CD4-positive, CD25-positive, alpha-beta regulatory T cell (primary cell): ENCODE results near the gene RIMS1. TPM values are rescaled to one million over a fixed set of nuclear protein-coding genes. Genes with fewer than 3 reads are reported as not detected.
"Not testable (repeated sequence)": the region's sequence is repeated elsewhere in the genome, so short reads cannot be mapped to it uniquely, and the experiment has no call there.

Experiments used
- ATAC-seq, 2 donors: fragments of 150-1000 bp; cut with Tn5 transposase; one replicate each; pipeline ENCODE4 v1.10.0; 2021; ENCODE audit warnings: low read depth in 2 of 2, moderate number of reproducible peaks in 2 of 2, moderate library complexity in 1 of 2
- DNase-seq, 3 donors: peaks; one replicate each; pipeline versions ENCODE4 v3.0.0 to v3.0.0-alpha.2; 2012 to 2022; ENCODE audit warnings: mixed read lengths in 1 of 3
- H3K27ac ChIP-seq: one replicate; pipeline ENCODE4 v1.7.0; 2013; ENCODE audit warnings: mild to moderate bottlenecking, low read length; ENCODE audit not compliant: insufficient read depth, poor library complexity, severe bottlenecking
- H3K27me3 ChIP-seq: one replicate; pipeline ENCODE4 v1.7.0; 2013; ENCODE audit warnings: low read length; ENCODE audit not compliant: control insufficient read depth, insufficient read depth
- H3K36me3 ChIP-seq: one replicate; pipeline ENCODE4 v1.7.0; 2013; ENCODE audit warnings: mild to moderate bottlenecking, low read length, moderate library complexity; ENCODE audit not compliant: control insufficient read depth, insufficient read depth
- H3K4me1 ChIP-seq: 2 replicates; pipeline ENCODE4 v1.7.0; 2013; ENCODE audit warnings: mild to moderate bottlenecking, low read length; ENCODE audit not compliant: insufficient read depth, control insufficient read depth, poor library complexity, severe bottlenecking
- H3K4me3 ChIP-seq: one replicate; pipeline ENCODE4 v1.7.0; 2013; ENCODE audit warnings: low read depth, mild to moderate bottlenecking, low read length, moderate library complexity
- H3K9me3 ChIP-seq, 2 experiments: 1 replicate in 1 of 2; 2 replicates in 1 of 2; pipeline ENCODE4 v1.7.0; 2013; ENCODE audit warnings: low read length in 2 of 2, mild to moderate bottlenecking in 1 of 2, moderate library complexity in 1 of 2; ENCODE audit not compliant: control insufficient read depth in 2 of 2
- H3K27ac Mint-ChIP-seq, 3 donors: one replicate each; pipeline ENCODE4 v1.8.0; 2020 to 2022; ENCODE audit warnings: mild to moderate bottlenecking in 3 of 3, mixed read lengths in 3 of 3, moderate library complexity in 2 of 3
- H3K27me3 Mint-ChIP-seq: one replicate; pipeline ENCODE4 v1.8.0; 2022; ENCODE audit warnings: mild to moderate bottlenecking, mixed read lengths
- H3K36me3 Mint-ChIP-seq: one replicate; pipeline ENCODE4 v1.8.0; 2020; ENCODE audit warnings: mixed read lengths
- H3K4me1 Mint-ChIP-seq, 4 donors: one replicate each; pipeline ENCODE4 v1.8.0; 2020 to 2022; ENCODE audit warnings: mixed read lengths in 4 of 4, mild to moderate bottlenecking in 1 of 4
- H3K4me3 Mint-ChIP-seq, 4 donors: one replicate each; pipeline ENCODE4 v1.8.0; 2020 to 2022; ENCODE audit warnings: mild to moderate bottlenecking in 4 of 4, mixed read lengths in 4 of 4, moderate library complexity in 3 of 4
- H3K9me3 Mint-ChIP-seq, 7 donors: one replicate each; pipeline ENCODE4 v1.8.0; 2020 to 2022; ENCODE audit warnings: mixed read lengths in 7 of 7, mild to moderate bottlenecking in 3 of 7, moderate library complexity in 2 of 7
- polyA plus RNA-seq, 4 donors: library from polyadenylated mRNA; unstranded; fragments of 300-500 nt; fragmentation: Illumina TruSeq; gene quantifications; one replicate each; pipeline ENCODE4 v1.2.3, GENCODE V29; 2021
- total RNA-seq: library from RNA; stranded (reverse); gene quantifications from one replicate; pipeline ENCODE4 v1.2.3, GENCODE V29; 2022

RIMS1 gene
- total and polyA plus RNA-seq, 5 donors from 2014 or later = not detected

- DNase-seq (no peak), ATAC-seq (no peak)
- Histone ChIP-seq H3K27me3 (no peaks in the 10 kb centered on the region), H3K36me3 (no peaks in the 10 kb centered on the region), H3K4me3 (no peak overlapping the region), H3K27ac (no peak overlapping the region), H3K9me3 (no peaks in the 10 kb centered on the region), H3K4me1 (no peaks in the 10 kb centered on the region)
- Mint-ChIP-seq H3K36me3 (no peaks in the 10 kb centered on the region), H3K4me3 (no peak overlapping the region), H3K27ac (no peak overlapping the region), H3K9me3 (peaks cover 0 to 10% (median 3%) of the 10 kb centered on the region in 7 donors), H3K27me3 (no peaks in the 10 kb centered on the region), H3K4me1 (no peaks in the 10 kb centered on the region)
Observed at GRCh38 chr6:71983131-71983530, 96.8 kb downstream of the RIMS1 start.

DNA sequence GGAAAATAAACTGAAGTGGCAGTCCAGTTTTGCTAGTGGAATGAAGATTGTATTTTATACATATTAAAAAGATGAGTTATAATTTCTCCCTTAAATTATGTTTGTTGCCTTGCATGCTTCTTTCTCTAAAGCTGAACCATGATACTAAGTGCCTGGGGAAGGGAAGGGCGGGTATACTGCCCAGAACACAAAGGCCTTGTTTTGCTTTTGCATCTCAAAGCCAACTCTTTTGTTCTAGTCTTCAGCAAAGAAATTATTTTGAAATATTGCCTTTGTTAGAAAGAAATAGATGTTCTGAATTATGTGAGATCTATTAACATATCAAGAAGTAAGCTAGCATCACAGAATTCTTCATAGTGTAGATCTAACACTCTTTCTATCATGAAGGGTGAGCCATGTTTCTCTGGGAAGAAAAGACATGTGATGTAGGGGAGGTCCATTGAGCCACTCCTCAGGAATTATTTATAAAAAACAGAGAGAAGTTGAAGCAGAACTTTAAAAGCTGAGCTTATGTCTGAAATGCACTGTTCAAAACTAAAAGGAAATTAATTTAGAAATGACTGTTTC is 108.4 kb downstream of the RIMS1 start:
- no peak for DNase-seq
- Histone ChIP-seq H3K9me3 (no peaks in the 10 kb centered on the region), H3K27me3 (no peaks in the 10 kb centered on the region), H3K4me3 (no peak overlapping the region), H3K36me3 (no peaks in the 10 kb centered on the region), H3K4me1 (no peaks in the 10 kb centered on the region), H3K27ac (no peak overlapping the region)
- ATAC-seq = no peak
- H3K4me1 Mint-ChIP-seq = no peaks in the 10 kb centered on the region
- no peak overlapping the region for H3K4me3 Mint-ChIP-seq
- H3K27me3 Mint-ChIP-seq = no peaks in the 10 kb centered on the region
- H3K9me3 Mint-ChIP-seq = peaks cover 0 to 10% (median 4%) of the 10 kb centered on the region in 7 donors
- H3K36me3 Mint-ChIP-seq = no peaks in the 10 kb centered on the region
- no peak overlapping the region for H3K27ac Mint-ChIP-seq

GRCh38 chr6:71997341-71997740 is 111.0 kb downstream of the RIMS1 start:
- no peak overlapping the region for H3K4me3 Mint-ChIP-seq
- ATAC-seq (no peak), DNase-seq (no peak)
- Histone ChIP-seq H3K4me1 (no peaks in the 10 kb centered on the region), H3K27ac (no peak overlapping the region), H3K27me3 (no peaks in the 10 kb centered on the region), H3K9me3 (no peaks in the 10 kb centered on the region), H3K36me3 (no peaks in the 10 kb centered on the region), H3K4me3 (no peak overlapping the region)
- H3K9me3 Mint-ChIP-seq = peaks cover 0 to 9% (median 4%) of the 10 kb centered on the region in 7 donors
- no peaks in the 10 kb centered on the region for H3K4me1 Mint-ChIP-seq
- no peaks in the 10 kb centered on the region for H3K36me3 Mint-ChIP-seq
- H3K27ac Mint-ChIP-seq = no peak overlapping the region
- no peaks in the 10 kb centered on the region for H3K27me3 Mint-ChIP-seq

GRCh38 chr6:72002415-72002814 is 116.1 kb downstream of the RIMS1 start:
- no peak overlapping the region for H3K27ac Mint-ChIP-seq
- no peak for DNase-seq

GRCh38 chr6:72006591-72006990 is 120.2 kb downstream of the RIMS1 start:
- peaks cover 0 to 18% (median 3%) of the 10 kb centered on the region in 7 donors for H3K9me3 Mint-ChIP-seq
- H3K36me3 Mint-ChIP-seq, H3K36me3 ChIP-seq, DNase-seq, H3K4me3 Mint-ChIP-seq, H3K27ac Mint-ChIP-seq, H3K4me1 ChIP-seq, H3K4me3 ChIP-seq, ATAC-seq, H3K4me1 Mint-ChIP-seq, H3K27me3 ChIP-seq, H3K27ac ChIP-seq, H3K27me3 Mint-ChIP-seq, H3K9me3 ChIP-seq: not testable (repeated sequence)

More at GRCh38 chr6:72002415-72002814, 116.1 kb downstream of the RIMS1 start:
- Mint-ChIP-seq H3K4me1 (no peaks in the 10 kb centered on the region), H3K9me3 (peaks cover 0 to 15% (median 4%) of the 10 kb centered on the region in 7 donors), H3K36me3 (no peaks in the 10 kb centered on the region), H3K4me3 (no peak overlapping the region), H3K27me3 (no peaks in the 10 kb centered on the region)
- Histone ChIP-seq H3K9me3 (no peaks in the 10 kb centered on the region), H3K4me1 (no peaks in the 10 kb centered on the region), H3K36me3 (no peaks in the 10 kb centered on the region), H3K27ac (no peak overlapping the region), H3K27me3 (no peaks in the 10 kb centered on the region), H3K4me3 (no peak overlapping the region)
- no peak for ATAC-seq

DNA sequence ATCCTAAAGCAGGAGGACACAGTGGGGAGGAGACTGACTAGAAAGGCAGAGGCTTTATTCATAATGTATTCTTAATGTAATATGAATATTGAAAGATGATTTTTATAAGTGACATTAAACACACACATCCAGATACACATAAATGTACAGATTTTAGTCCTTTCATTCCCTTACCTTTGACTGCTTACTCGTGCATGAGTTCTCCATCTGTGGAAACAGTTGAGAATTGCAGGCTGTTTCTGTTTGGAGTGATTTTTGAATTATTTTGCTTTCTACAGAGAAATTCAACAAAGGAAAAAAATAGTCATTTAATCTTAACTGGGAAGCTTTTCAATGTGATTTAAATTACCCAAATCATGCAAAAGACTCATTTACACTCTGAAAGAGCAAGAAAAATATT is 136.5 kb downstream of the RIMS1 start:
- DNase-seq (no peak), ATAC-seq (no peak)
- Histone ChIP-seq H3K4me1 (no peaks in the 10 kb centered on the region), H3K9me3 (no peaks in the 10 kb centered on the region), H3K4me3 (no peak overlapping the region), H3K27me3 (no peaks in the 10 kb centered on the region), H3K36me3 (no peaks in the 10 kb centered on the region), H3K27ac (no peak overlapping the region)
- H3K9me3 Mint-ChIP-seq = peaks cover 0 to 4% (median 1%) of the 10 kb centered on the region in 7 donors
- H3K27ac Mint-ChIP-seq = no peak overlapping the region
- no peaks in the 10 kb centered on the region for H3K27me3 Mint-ChIP-seq
- no peaks in the 10 kb centered on the region for H3K36me3 Mint-ChIP-seq
- H3K4me3 Mint-ChIP-seq = no peak overlapping the region
- no peaks in the 10 kb centered on the region for H3K4me1 Mint-ChIP-seq

DNA sequence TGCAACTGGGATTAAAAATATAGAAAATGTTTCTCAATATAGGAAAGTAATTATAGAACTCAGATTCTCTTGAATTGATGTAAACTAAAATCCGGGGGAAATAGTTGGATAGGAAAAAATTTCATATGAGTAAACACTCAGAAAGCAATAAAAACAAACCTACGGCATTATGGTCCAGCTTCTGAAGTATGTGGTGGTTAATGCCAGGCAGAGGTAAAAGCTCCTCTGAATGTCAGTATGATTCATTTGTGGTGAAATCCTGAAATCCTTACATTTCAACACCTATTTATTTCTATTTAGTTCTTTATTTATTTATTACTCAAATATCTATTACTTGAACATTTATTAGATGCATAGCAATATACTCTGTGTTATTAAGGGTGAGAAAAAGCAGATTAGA is 145.1 kb downstream of the RIMS1 start:
- H3K4me1 ChIP-seq = no peaks in the 10 kb centered on the region
- Mint-ChIP-seq H3K4me3 (no peak overlapping the region), H3K36me3 (no peaks in the 10 kb centered on the region), H3K27me3 (no peaks in the 10 kb centered on the region), H3K4me1 (no peaks in the 10 kb centered on the region), H3K9me3 (peaks cover 0 to 2% (median 0%) of the 10 kb centered on the region in 7 donors), H3K27ac (no peak overlapping the region)
- DNase-seq (no peak), ATAC-seq (no peak)
- no peaks in the 10 kb centered on the region for H3K9me3 ChIP-seq
- H3K27me3 ChIP-seq = no peaks in the 10 kb centered on the region
- no peak overlapping the region for H3K27ac ChIP-seq
- H3K36me3 ChIP-seq = no peaks in the 10 kb centered on the region
- H3K4me3 ChIP-seq = no peak overlapping the region

GRCh38 chr6:72032086-72032485 is 145.7 kb downstream of the RIMS1 start:
- H3K9me3 ChIP-seq = no peaks in the 10 kb centered on the region
- Mint-ChIP-seq H3K4me3 (no peak overlapping the region), H3K4me1 (no peaks in the 10 kb centered on the region), H3K27ac (no peak overlapping the region), H3K27me3 (no peaks in the 10 kb centered on the region), H3K9me3 (peaks cover 0 to 2% (median 0%) of the 10 kb centered on the region in 7 donors), H3K36me3 (no peaks in the 10 kb centered on the region)
- H3K4me3 ChIP-seq = no peak overlapping the region
- no peak overlapping the region for H3K27ac ChIP-seq
- DNase-seq = no peak
- no peak for ATAC-seq
- no peaks in the 10 kb centered on the region for H3K36me3 ChIP-seq
- no peaks in the 10 kb centered on the region for H3K27me3 ChIP-seq
- no peaks in the 10 kb centered on the region for H3K4me1 ChIP-seq
